Testis (tissue), 2 donors: Measurements from ENCODE around the gene WDFY2.

Experiments used
- CTCF ChIP-seq, 3 experiments: fragments of 450-650 bp in 2 of 3; fragments of 200-600 bp in 1 of 3; sonication (generic) in 1 of 3; IDR thresholded peaks; one replicate each; pipeline ENCODE4 v1.5.1; 2016 to 2019; ENCODE audit warnings: antibody characterized with exemption in 3 of 3, mild to moderate bottlenecking in 2 of 3, moderate library complexity in 1 of 3
- POLR2A ChIP-seq: fragments of 450-650 bp; IDR thresholded peaks from one replicate; pipeline ENCODE4 v1.6.1; 2017; ENCODE audit warnings: antibody characterized with exemption, mild to moderate bottlenecking, moderate library complexity

- TF ChIP-seq CTCF (IDR thresholded peaks at IDR 0.05) (no peak), POLR2A (no peak)
Measured at GRCh38 chr13:51704399-51705313, 120.4 kb downstream of the WDFY2 start.
